ENCODE results near the gene UMOD. TPM values are rescaled to one million over a fixed set of nuclear protein-coding genes. Genes with fewer than 3 reads are reported as not detected.

The UMOD gene
- total and polyA plus RNA-seq, 9 of the 15 experiments (the other 6 are each of a cell fraction or from before 2014, with no cell fraction given): not detected

DNA sequence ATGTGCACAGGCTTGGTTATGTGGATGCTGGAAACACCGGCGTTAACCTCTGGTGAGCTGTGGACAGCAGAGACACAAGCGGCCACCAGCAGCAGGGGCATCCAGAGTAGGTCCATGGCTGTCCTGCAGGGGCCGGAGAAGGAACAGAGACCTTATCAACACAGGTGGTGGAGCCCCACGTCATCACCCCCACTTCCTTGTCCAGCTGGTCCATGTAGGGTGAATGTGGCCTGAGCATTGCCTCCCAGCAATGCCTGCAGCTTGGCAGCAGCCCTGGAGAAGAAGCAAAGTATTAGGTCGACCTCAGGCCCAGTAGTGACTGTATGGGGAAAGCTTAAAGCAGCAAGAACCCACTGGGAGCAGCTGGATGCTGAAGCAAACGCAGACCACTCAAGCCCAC lies 46.7 kb upstream of the UMOD start:
- ChIA-PET POLR2A (interaction anchor here (0.6 kb wide), 1 partner anchor 703 kb away, joined by 3 read pairs; no protein-coding TSS in a partner anchor), CTCF (ENCODE audit: low intra/inter-chr PET ratio) (no interaction called here)
- peaks cover 4% of the 10 kb centered on the region; the same call in 1 of the 2 replicates for H4K20me1 ChIP-seq (replicated peaks; ENCODE audit: control insufficient read depth, insufficient read depth, low read length)
- in situ Hi-C loops (cut with MboI): no loop called here
- peaks cover 0 to 27% of the 10 kb centered on the region in 2 experiments; a peak in 3 of 5 replicates for H3K27me3 ChIP-seq (ENCODE audit: control insufficient read depth in 2 of 2, insufficient read depth in 2 of 2, low read length in 2 of 2)
- H3K79me2 ChIP-seq (ENCODE audit: control insufficient read depth, insufficient read depth, low read length): no peaks in the 10 kb centered on the region
- DNase-seq (ENCODE audit: extremely low read depth in 1 of 4, low spot score in 3 of 4) (no peak), ATAC-seq (no peak), FAIRE-seq (no peak)
- H3K4me3 ChIP-seq: no peak overlapping the region
- no peak overlapping the region for H2AFZ ChIP-seq (ENCODE audit: low read depth, low read length)
- H3K36me3 ChIP-seq (ENCODE audit: control insufficient read depth, insufficient read depth, low read length): no peaks in the 10 kb centered on the region
- H3K9ac ChIP-seq (ENCODE audit: insufficient read depth in 1 of 2, low read depth in 2 of 2, low read length in 2 of 2): no peak overlapping the region; a peak in 1 of 4 replicates
- H3K9me1 ChIP-seq (ENCODE audit: control insufficient read depth, insufficient read depth, low read length): no peaks in the 10 kb centered on the region
- TF ChIP-seq, protein P1, sequence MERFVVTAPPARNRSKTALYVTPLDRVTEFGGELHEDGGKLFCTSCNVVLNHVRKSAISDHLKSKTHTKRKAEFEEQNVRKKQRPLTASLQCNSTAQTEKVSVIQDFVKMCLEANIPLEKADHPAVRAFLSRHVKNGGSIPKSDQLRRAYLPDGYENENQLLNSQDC (CRISPR knock-in tag; IDR thresholded peaks at IDR 0.05): no peak
- TF ChIP-seq ZNF217 (CRISPR knock-in tag; IDR thresholded peaks at IDR 0.05) (no peak), ZNF311 (CRISPR knock-in tag; IDR thresholded peaks at IDR 0.05) (no peak), ZNF699 (CRISPR knock-in tag; IDR thresholded peaks at IDR 0.05; ENCODE audit: insufficient replicate concordance) (no peak), CREB3 (tag; conservative IDR thresholded peaks at IDR 0.05; ENCODE audit: low read depth) (no peak), ETV5 (CRISPR knock-in tag; IDR thresholded peaks at IDR 0.05; ENCODE audit: low read depth) (no peak)
- TF ChIP-seq, protein P2, sequence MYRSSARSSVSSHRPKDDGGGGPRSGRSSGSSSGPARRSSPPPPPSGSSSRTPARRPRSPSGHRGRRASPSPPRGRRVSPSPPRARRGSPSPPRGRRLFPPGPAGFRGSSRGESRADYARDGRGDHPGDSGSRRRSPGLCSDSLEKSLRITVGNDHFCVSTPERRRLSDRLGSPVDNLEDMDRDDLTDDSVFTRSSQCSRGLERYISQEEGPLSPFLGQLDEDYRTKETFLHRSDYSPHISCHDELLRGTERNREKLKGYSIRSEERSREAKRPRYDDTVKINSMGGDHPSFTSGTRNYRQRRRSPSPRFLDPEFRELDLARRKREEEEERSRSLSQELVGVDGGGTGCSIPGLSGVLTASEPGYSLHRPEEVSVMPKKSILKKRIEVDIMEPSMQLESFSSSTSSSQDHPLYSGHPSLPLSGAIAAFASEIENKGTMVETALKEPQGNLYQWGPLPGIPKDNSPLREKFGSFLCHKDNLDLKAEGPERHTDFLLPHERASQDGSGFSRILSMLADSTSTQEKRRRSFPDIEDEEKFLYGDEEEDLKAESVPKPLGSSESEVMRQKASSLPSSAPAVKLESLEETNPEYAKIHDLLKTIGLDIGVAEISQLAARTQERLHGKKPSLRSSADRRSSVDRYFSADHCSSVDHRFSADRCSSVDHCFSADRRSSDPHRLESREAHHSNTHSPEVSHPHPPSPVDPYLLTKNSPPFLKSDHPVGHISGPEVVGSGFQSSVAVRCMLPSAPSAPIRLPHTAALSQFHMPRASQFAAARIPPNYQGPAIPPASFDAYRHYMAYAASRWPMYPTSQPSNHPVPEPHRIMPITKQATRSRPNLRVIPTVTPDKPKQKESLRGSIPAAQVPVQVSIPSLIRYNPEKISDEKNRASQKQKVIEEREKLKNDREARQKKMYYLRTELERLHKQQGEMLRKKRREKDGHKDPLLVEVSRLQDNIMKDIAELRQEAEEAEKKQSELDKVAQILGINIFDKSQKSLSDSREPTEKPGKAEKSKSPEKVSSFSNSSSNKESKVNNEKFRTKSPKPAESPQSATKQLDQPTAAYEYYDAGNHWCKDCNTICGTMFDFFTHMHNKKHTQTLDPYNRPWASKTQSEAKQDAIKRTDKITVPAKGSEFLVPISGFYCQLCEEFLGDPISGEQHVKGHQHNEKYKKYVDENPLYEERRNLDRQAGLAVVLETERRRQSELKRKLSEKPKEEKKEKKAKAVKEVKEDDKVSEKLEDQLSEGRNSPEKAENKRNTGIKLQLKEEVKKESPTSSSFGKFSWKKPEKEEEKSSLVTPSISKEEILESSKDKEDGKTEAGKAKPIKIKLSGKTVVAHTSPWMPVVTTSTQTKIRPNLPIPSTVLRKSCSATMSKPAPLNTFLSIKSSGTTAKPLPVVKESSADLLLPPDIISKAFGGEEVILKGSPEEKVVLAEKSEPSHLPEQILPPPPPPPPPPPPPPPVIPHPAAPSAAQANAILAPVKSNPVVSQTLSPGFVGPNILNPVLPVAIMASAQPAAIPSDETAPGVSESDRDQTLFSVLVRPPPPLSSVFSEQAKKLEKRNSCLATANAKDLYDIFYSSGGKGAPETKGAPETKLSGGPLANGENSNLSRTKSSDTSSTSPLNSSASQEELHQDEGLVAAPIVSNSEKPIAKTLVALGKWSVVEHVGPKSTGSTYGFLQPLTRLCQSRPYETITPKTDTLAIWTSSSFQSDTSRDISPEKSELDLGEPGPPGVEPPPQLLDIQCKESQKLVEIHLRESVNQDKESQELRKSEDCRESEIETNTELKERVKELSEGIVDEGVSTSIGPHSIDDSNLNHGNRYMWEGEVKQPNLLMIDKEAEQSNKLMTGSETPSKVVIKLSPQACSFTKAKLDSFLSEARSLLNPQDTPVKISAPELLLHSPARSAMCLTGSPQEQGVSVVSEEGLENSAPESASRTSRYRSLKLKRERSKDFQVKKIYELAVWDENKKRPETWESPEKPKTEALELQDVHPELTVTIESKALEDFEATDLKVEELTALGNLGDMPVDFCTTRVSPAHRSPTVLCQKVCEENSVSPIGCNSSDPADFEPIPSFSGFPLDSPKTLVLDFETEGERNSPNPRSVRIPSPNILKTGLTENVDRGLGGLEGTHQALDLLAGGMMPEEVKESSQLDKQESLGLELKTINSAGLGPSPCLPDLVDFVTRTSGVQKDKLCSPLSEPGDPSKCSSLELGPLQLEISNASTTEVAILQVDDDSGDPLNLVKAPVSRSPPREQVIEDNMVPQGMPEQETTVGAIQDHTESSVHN (IDR thresholded peaks at IDR 0.05; ENCODE audit: borderline replicate concordance in 1 of 2, low read depth in 1 of 2): no peak
- H3K4me1 ChIP-seq (replicated peaks in 1 of 2; ENCODE audit: control insufficient read depth in 2 of 2, insufficient read depth in 2 of 2, low read length in 2 of 2): no peaks in the 10 kb centered on the region
- no TSS peak for BruUV-seq (replicated peaks)
- intact Hi-C loops (cut with micrococcal nuclease): no loop called here
- WGBS (ENCODE audit: insufficient coverage, low coverage, missing lambda C conversion rate): 3% methylated on average over 7 of the region's 7 CpGs
- H3K4me2 ChIP-seq (ENCODE audit: insufficient read depth, low read length): no peak overlapping the region
- no peak overlapping the region for H3K27ac ChIP-seq (ENCODE audit: extremely low read depth, low read depth, low read length)
- no peaks in the 10 kb centered on the region for H3K9me3 ChIP-seq (replicated peaks; ENCODE audit: control insufficient read depth, insufficient read depth, low read depth, low read length)
